Right lung (tissue), 5 donors: ENCODE data around the gene SKIL. TPM values are rescaled to one million over a fixed set of nuclear protein-coding genes. Genes with fewer than 3 reads are reported as not detected.

Experiments
- DNase-seq, 2 donors: peaks; one replicate each; pipeline ENCODE4 v3.0.0-alpha.2; 2013
- polyA plus RNA-seq, 5 donors: library from polyadenylated mRNA; unstranded; fragments of 120-200 nt; gene quantifications; one replicate each; pipeline versions ENCODE4 v1.2.1 to v1.2.3, GENCODE V29; 2013; ENCODE audit warnings: inconsistent platforms in 1 of 5, low replicate concordance in 1 of 5; ENCODE audit not compliant: insufficient read length in 5 of 5, insufficient read depth in 1 of 5

The SKIL gene
- polyA plus RNA-seq, 5 donors = 32.4 to 58.9 (median 54.2) TPM

GRCh38 chr3:170436697-170437096, 79.2 kb downstream of the SKIL start:
- DNase-seq = no peak

DNA sequence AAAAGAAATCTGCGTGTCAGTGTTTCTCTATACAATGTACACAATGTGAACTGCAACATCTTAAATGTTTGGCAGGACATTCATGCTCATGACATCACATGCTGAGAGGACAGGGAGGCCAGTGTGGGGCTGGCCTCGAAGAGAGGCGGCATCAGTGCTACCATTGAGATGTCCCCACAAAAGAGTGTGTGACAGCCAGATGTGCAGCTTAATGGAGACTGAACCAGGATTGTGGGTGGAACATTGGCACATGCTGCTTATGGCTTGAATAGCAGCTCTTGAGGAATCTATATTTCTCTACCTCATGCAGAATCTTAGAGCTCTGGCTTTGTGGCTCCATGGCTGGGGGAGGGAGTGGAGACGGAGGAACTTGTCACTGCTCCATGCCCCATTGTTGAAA, 79.7 kb downstream of the SKIL start:
- no peak for DNase-seq

- no peak for DNase-seq
These were observed 80.3 kb downstream of the SKIL start for GRCh38 chr3:170437696-170438407.

- DNase-seq = no peak
These were observed 81.3 kb downstream of the SKIL start for GRCh38 chr3:170438836-170439235.

DNA sequence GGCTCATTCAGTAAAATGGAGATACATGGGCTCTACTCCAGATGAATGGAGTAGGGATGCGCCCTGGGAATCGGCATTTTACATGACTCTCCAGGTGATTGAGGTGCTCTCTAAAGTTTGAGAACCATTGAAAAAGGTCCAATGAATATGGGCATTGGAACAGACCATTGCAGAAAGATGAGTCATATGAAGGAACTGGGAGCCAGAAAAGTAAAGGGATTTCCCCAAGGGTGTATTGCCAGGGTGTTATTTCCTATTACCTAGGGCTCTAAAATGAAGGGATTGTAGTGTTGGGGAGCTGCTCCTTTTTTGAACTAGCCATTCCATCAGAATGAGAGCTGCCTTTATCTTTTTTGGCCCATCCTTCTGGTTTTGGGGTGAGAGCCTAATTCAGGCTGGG, 82.8 kb downstream of the SKIL start:
- DNase-seq = no peak

GRCh38 chr3:170441412-170441811, 83.9 kb downstream of the SKIL start:
- no peak for DNase-seq

DNA sequence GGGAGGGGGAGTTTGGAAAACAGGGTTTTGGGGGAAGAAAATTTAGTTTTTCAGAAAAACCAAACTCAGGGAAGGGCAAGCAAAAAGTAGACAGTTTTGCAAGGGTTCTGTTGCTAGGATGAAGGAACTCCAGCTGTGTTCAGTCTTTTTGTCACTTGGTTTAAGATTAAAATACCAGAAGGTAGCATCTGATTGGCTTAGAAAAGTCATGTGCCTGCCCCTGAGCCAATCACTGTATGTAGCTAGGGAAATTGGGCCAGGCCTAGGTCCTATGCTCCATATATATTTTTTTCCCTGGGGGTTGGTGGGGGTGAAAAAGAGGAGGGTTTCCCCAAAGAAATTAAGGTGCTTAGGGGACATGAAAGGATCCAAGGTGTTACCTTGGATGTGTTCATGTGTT, 85.4 kb downstream of the SKIL start:
- no peak for DNase-seq

DNA sequence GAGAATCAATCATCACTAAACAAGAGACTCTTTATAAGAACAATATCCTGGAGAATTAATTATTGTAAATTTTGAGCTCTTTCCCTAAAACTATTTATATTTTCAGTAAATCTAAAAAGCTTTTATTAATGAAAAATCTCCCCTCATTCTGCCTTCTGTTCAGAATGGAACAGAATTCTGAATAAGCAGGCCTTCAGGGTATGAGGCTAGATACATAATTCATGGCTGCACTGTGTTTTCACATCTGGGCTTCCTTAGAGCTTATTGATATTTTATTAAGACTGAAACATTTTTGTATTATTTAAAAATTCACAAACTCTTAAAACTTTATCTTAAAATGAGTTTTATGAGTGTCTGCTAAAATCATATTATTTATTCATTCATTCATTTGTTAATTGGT, 85.9 kb downstream of the SKIL start:
- no peak for DNase-seq

Other genes with a start within 250 kb of the SKIL start
- 10 to 100 TPM; 14.8 to 44.4 (median 41.6) TPM for gene PHC3, start 176.0 kb upstream of the SKIL start, polyA plus RNA-seq
- 10 to 100 TPM; 41.0 to 83.7 (median 72.5) TPM for gene PRKCI, start 135.3 kb upstream of the SKIL start, polyA plus RNA-seq
- 1 to 10 TPM; 6.0 to 9.7 (median 7.6) TPM for gene CLDN11, start 61.2 kb downstream of the SKIL start, polyA plus RNA-seq
- under 1 TPM; 0.01 to 0.50 (median 0.35) TPM for gene SLC7A14, start 228.4 kb downstream of the SKIL start, polyA plus RNA-seq